K562 (cell line): ENCODE measurements around the gene ST7. TPM values are rescaled to one million over a fixed set of nuclear protein-coding genes. Genes with fewer than 3 reads are reported as not detected.

ENCODE experiments used
- ATAC-seq: fragments of 200-7000 bp; cut with Tn5 transposase; 3 replicates; pipeline ENCODE4 v1.9.1; 2020; ENCODE audit warnings: moderate library complexity
- BruUV-seq: library from RNA; stranded (reverse); fragments of 400-500 nt; replicated peaks from 2 replicates; lab custom pipeline; 2021; lab: Mats Ljungman, UMichigan
- CTCF ChIA-PET: fragments of 300-600 bp; formaldehyde crosslinking; extraction: SDS; loops from one replicate; lab custom pipeline; 2021; ENCODE audit warnings: low intra/inter-chr PET ratio; lab: Yijun Ruan, JAX
- POLR2A ChIA-PET: fragments of 300-600, 350-650 bp; sonication (Branson Sonifier 250); formaldehyde crosslinking; extraction: SDS; loops from one replicate; lab custom pipeline; 2021; ENCODE audit warnings: antibody characterized with exemption, inconsistent platforms; lab: Yijun Ruan, JAX
- DNase-seq, 4 experiments: peaks; one replicate each; pipeline versions ENCODE4 v3.0.0 to v3.0.0-alpha.2; 2011 to 2018; ENCODE audit warnings: low spot score in 3 of 4, mixed read lengths in 3 of 4; ENCODE audit errors: extremely low read depth in 1 of 4
- FAIRE-seq: peaks from 2 replicates; lab custom pipeline; 2011; peaks lifted over from hg19 to GRCh38; lab: Jason Lieb, UNC
- H2AFZ ChIP-seq: 2 replicates; pipeline ENCODE4 v1.6.0; 2011; ENCODE audit warnings: low read depth, low read length, control low read depth, inconsistent platforms
- H3K27ac ChIP-seq: fragments of 200-600 bp; 3 replicates; pipeline ENCODE4 v1.8.0; 2011; ENCODE audit warnings: low read depth, mild to moderate bottlenecking, control low read depth, inconsistent platforms, low read length, moderate library complexity, mixed read lengths; ENCODE audit errors: extremely low read depth
- H3K27me3 ChIP-seq, 2 experiments: fragments of 300-600 bp in 1 of 2; 2 replicates in 1 of 2; 3 replicates in 1 of 2; pipeline versions ENCODE4 v1.6.0 to v1.8.0; 2011; ENCODE audit warnings: inconsistent platforms in 2 of 2, low read length in 2 of 2, mild to moderate bottlenecking in 1 of 2, mixed read lengths in 1 of 2, moderate library complexity in 1 of 2; ENCODE audit not compliant: control insufficient read depth in 2 of 2, insufficient read depth in 2 of 2
- H3K36me3 ChIP-seq: fragments of 300-600 bp; 3 replicates; pipeline ENCODE4 v1.8.0; 2011; ENCODE audit warnings: mild to moderate bottlenecking, low read length, inconsistent platforms; ENCODE audit not compliant: control insufficient read depth, insufficient read depth
- H3K4me1 ChIP-seq, 2 experiments: fragments of 200-600 bp in 1 of 2; replicated peaks in 1 of 2; 2 replicates in 1 of 2; 3 replicates in 1 of 2; pipeline versions ENCODE4 v1.5.1 to v1.8.0; 2011; ENCODE audit warnings: inconsistent platforms in 2 of 2, low read length in 2 of 2, mild to moderate bottlenecking in 1 of 2, mixed read lengths in 1 of 2, moderate library complexity in 1 of 2; ENCODE audit not compliant: control insufficient read depth in 2 of 2, insufficient read depth in 2 of 2
- H3K4me2 ChIP-seq: 2 replicates; pipeline ENCODE4 v1.6.1; 2011; ENCODE audit warnings: low read length, control low read depth, inconsistent platforms, mixed read lengths; ENCODE audit not compliant: insufficient read depth
- H3K4me3 ChIP-seq: fragments of 200-600 bp; sonication (generic), shearing (Covaris generic); 2 replicates; pipeline ENCODE4 v1.5.1; 2016; ENCODE audit warnings: control low read depth, inconsistent platforms
- H3K79me2 ChIP-seq: fragments of 200-600 bp; 3 replicates; pipeline ENCODE4 v1.8.0; 2011; ENCODE audit warnings: low read length, inconsistent platforms; ENCODE audit not compliant: control insufficient read depth, insufficient read depth
- H3K9ac ChIP-seq, 2 experiments: 2 replicates each; pipeline versions ENCODE4 v1.6.0 to v1.6.1; 2011; ENCODE audit warnings: low read depth in 2 of 2, low read length in 2 of 2, control low read depth in 1 of 2, inconsistent platforms in 1 of 2, mild to moderate bottlenecking in 1 of 2, mixed read lengths in 1 of 2; ENCODE audit not compliant: insufficient read depth in 1 of 2
- H3K9me1 ChIP-seq: one replicate; pipeline ENCODE4 v1.6.0; 2011; ENCODE audit warnings: inconsistent platforms, mild to moderate bottlenecking, low read length, moderate library complexity; ENCODE audit not compliant: control insufficient read depth, insufficient read depth
- H3K9me3 ChIP-seq: replicated peaks from 2 replicates; pipeline ENCODE4 v1.5.1; 2011; ENCODE audit warnings: low read depth, low read length, inconsistent platforms; ENCODE audit not compliant: control insufficient read depth, insufficient read depth
- H4K20me1 ChIP-seq: replicated peaks from 2 replicates; pipeline ENCODE4 v1.6.1; 2011; ENCODE audit warnings: low read length, inconsistent platforms, mixed read lengths; ENCODE audit not compliant: control insufficient read depth, insufficient read depth
- ADNP ChIP-seq: fragments of 200-800 bp; sonication (Bioruptor generic); IDR thresholded peaks from 2 replicates; pipeline ENCODE4 v1.6.1; 2016; ENCODE audit warnings: missing genetic modification characterization, missing compliant biosample characterization
- CXXC5 ChIP-seq: fragments of 250-450 bp; sonication (Bioruptor Pico); IDR thresholded peaks from 2 replicates; pipeline ENCODE4 v1.8.0; 2022; ENCODE audit warnings: inconsistent platforms, mild to moderate bottlenecking, moderate library complexity
- EGR1 ChIP-seq: fragments of 450-650 bp; conservative IDR thresholded peaks from 2 replicates; pipeline ENCODE4 v1.6.1; 2017; ENCODE audit warnings: mild to moderate bottlenecking
- GTF2E2 ChIP-seq: fragments of 200-800 bp; sonication (Bioruptor generic); IDR thresholded peaks from 2 replicates; pipeline ENCODE4 v1.6.1; 2016; ENCODE audit warnings: missing genetic modification characterization, missing compliant biosample characterization
- HSF4 ChIP-seq: fragments of 250-450 bp; sonication (Bioruptor Pico); IDR thresholded peaks from 2 replicates; pipeline ENCODE4 v2.1.2; 2022; ENCODE audit warnings: mild to moderate bottlenecking, moderate library complexity, borderline replicate concordance
- KLF6 ChIP-seq: fragments of 250-450 bp; sonication (Bioruptor Pico); IDR thresholded peaks from 2 replicates; pipeline ENCODE4 v1.4.0; 2020; ENCODE audit warnings: mild to moderate bottlenecking, moderate library complexity, borderline replicate concordance
- PCBP1 ChIP-seq: fragments of 200-400 bp; formaldehyde crosslinking; IDR thresholded peaks from 2 replicates; pipeline ENCODE4 v1.6.1; 2018; ENCODE audit warnings: mild to moderate bottlenecking, low read depth, low read length; ENCODE audit not compliant: poor library complexity, severe bottlenecking
- SETDB1 ChIP-seq: IDR thresholded peaks from one replicate; pipeline ENCODE4 v1.6.1; 2012; ENCODE audit warnings: low read length, control low read depth, inconsistent platforms
- YBX1 ChIP-seq: fragments of 450-650 bp; IDR thresholded peaks from 2 replicates; pipeline ENCODE4 v1.7.1; 2016; ENCODE audit warnings: mild to moderate bottlenecking
- ZHX1 ChIP-seq: fragments of 150-350 bp; conservative IDR thresholded peaks from 2 replicates; pipeline ENCODE4 v1.6.1; 2014; ENCODE audit warnings: low read length
- ZKSCAN1 ChIP-seq: fragments of 150-350 bp; IDR thresholded peaks from 2 replicates; pipeline ENCODE4 v1.6.1; 2016; ENCODE audit warnings: low read depth, low read length
- ZNF274 ChIP-seq: IDR thresholded peaks from 2 replicates; pipeline ENCODE4 v1.6.1; 2011; ENCODE audit warnings: low read depth, mild to moderate bottlenecking, low read length, moderate library complexity, borderline replicate concordance
- ZNF780A ChIP-seq: fragments of 250-450 bp; sonication (Bioruptor Pico); IDR thresholded peaks from 2 replicates; pipeline ENCODE4 v1.5.0; 2021; ENCODE audit warnings: mild to moderate bottlenecking
- ZNF785 ChIP-seq: fragments of 250-450 bp; sonication (Bioruptor Pico); IDR thresholded peaks from 2 replicates; pipeline ENCODE4 v1.4.0; 2020; ENCODE audit warnings: mild to moderate bottlenecking
- WGBS: fragments of 100-300 bp; shearing (Covaris generic); methylation state at CpG from one replicate; pipeline ENCODE4 v1.1.6; 2016; ENCODE audit warnings: low coverage, mixed read lengths; ENCODE audit not compliant: insufficient coverage; ENCODE audit errors: missing lambda C conversion rate; 5-methylcytosine and 5-hydroxymethylcytosine counted together
- in situ Hi-C: fragments of 300-500 bp; cut with MboI; formaldehyde crosslinking; loops from 4 replicates; pipeline ENCODE4 v1.15.0; 2018; ENCODE audit warnings: inconsistent platforms, mixed read lengths
- intact Hi-C: fragments of 100-400 bp; cut with micrococcal nuclease; formaldehyde crosslinking; loops from 2 replicates; pipeline ENCODE4 v1.14.2; 2022
- polyA plus RNA-seq, 8 experiments: library from polyadenylated mRNA; depleted of rRNA in 4 of 8; stranded (reverse) in 5 of 8; unstranded in 3 of 8; fragments of >200 nt; fragmentation: Nextera tagmentation in 2 of 8; fragmentation: Illumina TruSeq in 1 of 8; extraction: Ambion mirVana in 2 of 8; extraction: Trizol in 1 of 8; gene quantifications; 2 replicates each; pipeline versions ENCODE4 v1.2.1 to v1.2.3, GENCODE V29; 2011 to 2014; ENCODE audit warnings: inconsistent platforms in 1 of 8, missing spikeins in 1 of 8
- total RNA-seq, 7 experiments: library from RNA; depleted of rRNA in 6 of 7; stranded (reverse); fragments of >200 nt in 6 of 7; fragmentation: Illumina TruSeq in 2 of 7; extraction: Trizol in 2 of 7; gene quantifications; 2 replicates each; pipeline versions ENCODE4 v1.2.1 to v1.2.3, GENCODE V29; 2011 to 2021; ENCODE audit warnings: low replicate concordance in 1 of 7
- TF ChIP-seq, protein P1 (sequence below): fragments of 450-650 bp; IDR thresholded peaks from 2 replicates; pipeline ENCODE4 v1.6.1; 2017; ENCODE audit warnings: mild to moderate bottlenecking, moderate library complexity
- TF ChIP-seq, protein P2 (sequence below): fragments of 250-450 bp; sonication (Bioruptor Pico); IDR thresholded peaks from 2 replicates; pipeline ENCODE4 v1.8.0; 2022; ENCODE audit warnings: inconsistent platforms

ST7 gene
- total and polyA plus RNA-seq, 9 of the 15 experiments (the other 6 are each of a cell fraction or from before 2014, with no cell fraction given), result 23.9 to 56.3 (median 36.9) TPM

DNA sequence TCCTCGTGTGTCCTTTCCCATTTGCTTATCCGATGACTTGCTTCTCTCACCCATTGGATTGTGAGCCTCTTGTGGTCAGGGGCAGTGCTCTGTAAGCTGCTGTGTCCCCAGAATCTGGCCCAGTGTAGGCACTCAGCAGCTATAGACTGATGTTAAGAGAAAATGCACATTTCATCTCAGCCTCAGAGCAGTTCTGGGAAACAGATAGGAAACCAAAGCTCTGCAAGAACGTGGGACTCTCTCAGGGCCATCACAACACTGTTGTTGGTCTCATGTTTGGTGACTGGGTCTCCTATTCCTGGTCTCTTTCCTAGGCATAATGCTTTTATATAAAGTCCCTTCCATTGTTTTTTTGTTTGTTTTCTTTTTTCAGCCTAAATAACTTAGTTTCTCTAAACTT, 141.2 kb downstream of the ST7 start:
- intact Hi-C loops, result no loop called here
- in situ Hi-C loops, result no loop called here
- POLR2A ChIA-PET, result interaction anchor here (0.6 kb wide), 1 partner anchor 162 kb away, joined by 3 read pairs; no protein-coding TSS in a partner anchor

More for the DNA sequence above, 141.2 kb downstream of the ST7 start:
- H3K9me1 ChIP-seq, result no peaks in the 10 kb centered on the region
- peaks cover 4% of the 10 kb centered on the region; the same call in 1 of the 2 replicates for H4K20me1 ChIP-seq
- peaks cover 22% of the 10 kb centered on the region; the same call in 2 of the 3 replicates for H3K36me3 ChIP-seq
- no peak for FAIRE-seq
- peak; percentile 10; the same call in 1 of the 3 replicates for ATAC-seq
- H3K27me3 ChIP-seq, result no peaks in the 10 kb centered on the region
- H3K4me2 ChIP-seq, result no peak overlapping the region
- H3K27ac ChIP-seq, result no peak overlapping the region
- CTCF ChIA-PET, result no interaction called here
- no peak for TF ChIP-seq ZNF785 (CRISPR knock-in tag)
- TF ChIP-seq, protein P1, sequence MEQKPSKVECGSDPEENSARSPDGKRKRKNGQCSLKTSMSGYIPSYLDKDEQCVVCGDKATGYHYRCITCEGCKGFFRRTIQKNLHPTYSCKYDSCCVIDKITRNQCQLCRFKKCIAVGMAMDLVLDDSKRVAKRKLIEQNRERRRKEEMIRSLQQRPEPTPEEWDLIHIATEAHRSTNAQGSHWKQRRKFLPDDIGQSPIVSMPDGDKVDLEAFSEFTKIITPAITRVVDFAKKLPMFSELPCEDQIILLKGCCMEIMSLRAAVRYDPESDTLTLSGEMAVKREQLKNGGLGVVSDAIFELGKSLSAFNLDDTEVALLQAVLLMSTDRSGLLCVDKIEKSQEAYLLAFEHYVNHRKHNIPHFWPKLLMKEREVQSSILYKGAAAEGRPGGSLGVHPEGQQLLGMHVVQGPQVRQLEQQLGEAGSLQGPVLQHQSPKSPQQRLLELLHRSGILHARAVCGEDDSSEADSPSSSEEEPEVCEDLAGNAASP, result no peak
- no peak for TF ChIP-seq CXXC5
- TF ChIP-seq GTF2E2 (tag), result no peak
- no peak for TF ChIP-seq YBX1
- TF ChIP-seq ADNP (tag), result no peak
- TF ChIP-seq ZHX1, result no peak
- TF ChIP-seq, protein P2, sequence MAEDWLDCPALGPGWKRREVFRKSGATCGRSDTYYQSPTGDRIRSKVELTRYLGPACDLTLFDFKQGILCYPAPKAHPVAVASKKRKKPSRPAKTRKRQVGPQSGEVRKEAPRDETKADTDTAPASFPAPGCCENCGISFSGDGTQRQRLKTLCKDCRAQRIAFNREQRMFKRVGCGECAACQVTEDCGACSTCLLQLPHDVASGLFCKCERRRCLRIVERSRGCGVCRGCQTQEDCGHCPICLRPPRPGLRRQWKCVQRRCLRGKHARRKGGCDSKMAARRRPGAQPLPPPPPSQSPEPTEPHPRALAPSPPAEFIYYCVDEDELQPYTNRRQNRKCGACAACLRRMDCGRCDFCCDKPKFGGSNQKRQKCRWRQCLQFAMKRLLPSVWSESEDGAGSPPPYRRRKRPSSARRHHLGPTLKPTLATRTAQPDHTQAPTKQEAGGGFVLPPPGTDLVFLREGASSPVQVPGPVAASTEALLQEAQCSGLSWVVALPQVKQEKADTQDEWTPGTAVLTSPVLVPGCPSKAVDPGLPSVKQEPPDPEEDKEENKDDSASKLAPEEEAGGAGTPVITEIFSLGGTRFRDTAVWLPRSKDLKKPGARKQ (CRISPR knock-in tag), result no peak
- TF ChIP-seq ZNF274, result no peak
- TF ChIP-seq EGR1, result no peak
- no peak for TF ChIP-seq SETDB1
- no peak for TF ChIP-seq ZNF780A
- no peak for TF ChIP-seq KLF6
- no peak for TF ChIP-seq ZKSCAN1
- no peak for TF ChIP-seq PCBP1
- TF ChIP-seq HSF4 (CRISPR knock-in tag), result no peak
- H3K79me2 ChIP-seq, result peaks cover 47% of the 10 kb centered on the region
- no peak for DNase-seq
- no peaks in the 10 kb centered on the region for H3K9me3 ChIP-seq
- no peak overlapping the region for H3K4me3 ChIP-seq
- H2AFZ ChIP-seq, result no peak overlapping the region
- no peak overlapping the region for H3K9ac ChIP-seq
- peaks cover 0 to 17% of the 10 kb centered on the region in 2 experiments; a peak in 4 of 5 replicates for H3K4me1 ChIP-seq
- no TSS peak for BruUV-seq
- WGBS, result 57% methylated on average over 3 of the region's 3 CpGs
